GM23338 (cell line): ENCODE measurements around the gene TUB. TPM values are rescaled to one million over a fixed set of nuclear protein-coding genes. Genes with fewer than 3 reads are reported as not detected.

Experiments
- ATAC-seq: fragments of 200-7000 bp; cut with Tn5 transposase; 3 replicates; pipeline ENCODE4 v1.9.1; 2020
- DNase-seq: peaks from one replicate; pipeline ENCODE4 v3.0.0-alpha.2; 2015; ENCODE audit warnings: low spot score
- H2AFZ ChIP-seq: fragments of 200-600 bp; sonication (generic); 2 replicates; pipeline ENCODE4 v1.8.0; 2016; ENCODE audit warnings: antibody characterized with exemption, mild to moderate bottlenecking, moderate library complexity
- H3F3A ChIP-seq: fragments of 200-600 bp; sonication (generic); replicated peaks from 2 replicates; pipeline ENCODE4 v1.8.0; 2017; ENCODE audit warnings: antibody characterized with exemption, mixed run types, low read depth
- H3K27ac ChIP-seq: fragments of 200-600 bp; sonication (generic); 2 replicates; pipeline ENCODE4 v1.6.1; 2016; ENCODE audit warnings: low read depth
- H3K27me3 ChIP-seq: fragments of 200-600 bp; sonication (generic); 2 replicates; pipeline ENCODE4 v1.8.0; 2016; ENCODE audit warnings: mild to moderate bottlenecking, mixed run types, moderate library complexity; ENCODE audit not compliant: insufficient read depth
- H3K36me3 ChIP-seq: fragments of 200-600 bp; sonication (generic); 2 replicates; pipeline ENCODE4 v1.8.0; 2016; ENCODE audit warnings: mild to moderate bottlenecking; ENCODE audit not compliant: insufficient read depth
- H3K4me1 ChIP-seq: fragments of 200-600 bp; sonication (generic); 2 replicates; pipeline ENCODE4 v1.8.0; 2016; ENCODE audit warnings: mild to moderate bottlenecking, moderate library complexity; ENCODE audit not compliant: insufficient read depth
- H3K4me2 ChIP-seq: fragments of 200-600 bp; sonication (generic); 2 replicates; pipeline ENCODE4 v1.7.1; 2017; ENCODE audit warnings: mixed run types
- H3K4me3 ChIP-seq: fragments of 200-600 bp; sonication (generic); 2 replicates; pipeline ENCODE4 v1.6.1; 2016; ENCODE audit warnings: mixed run types
- H3K79me2 ChIP-seq: fragments of 200-600 bp; sonication (generic); replicated peaks from 2 replicates; pipeline ENCODE4 v1.8.0; 2017; ENCODE audit warnings: mild to moderate bottlenecking; ENCODE audit not compliant: insufficient read depth
- H3K9me2 ChIP-seq: fragments of 200-600 bp; sonication (generic); 2 replicates; pipeline ENCODE4 v1.8.0; 2017; ENCODE audit not compliant: insufficient read depth
- H4K20me1 ChIP-seq: fragments of 200-600 bp; sonication (generic); replicated peaks from 2 replicates; pipeline ENCODE4 v1.8.0; 2017; ENCODE audit warnings: mild to moderate bottlenecking; ENCODE audit not compliant: insufficient read depth
- H3K27ac Mint-ChIP-seq: 2 replicates; pipeline ENCODE4 v1.8.0; 2020; ENCODE audit warnings: inconsistent platforms, mild to moderate bottlenecking, moderate library complexity, mixed read lengths
- H3K27me3 Mint-ChIP-seq: 3 replicates; pipeline ENCODE4 v1.8.0; 2022; ENCODE audit warnings: low read depth, mild to moderate bottlenecking, moderate library complexity, mixed read lengths, inconsistent platforms; ENCODE audit not compliant: insufficient read depth, poor library complexity
- H3K36me3 Mint-ChIP-seq: 3 replicates; pipeline ENCODE4 v1.8.0; 2021; ENCODE audit warnings: low read depth, mild to moderate bottlenecking, inconsistent platforms, moderate library complexity, mixed read lengths
- H3K4me1 Mint-ChIP-seq: 3 replicates; pipeline ENCODE4 v1.8.0; 2020; ENCODE audit warnings: mild to moderate bottlenecking, inconsistent platforms, mixed read lengths
- H3K4me3 Mint-ChIP-seq: 3 replicates; pipeline ENCODE4 v1.8.0; 2021; ENCODE audit warnings: moderate library complexity, mild to moderate bottlenecking, inconsistent platforms, mixed read lengths
- H3K9me3 Mint-ChIP-seq: 3 replicates; pipeline ENCODE4 v1.8.0; 2020; ENCODE audit warnings: moderate library complexity, mild to moderate bottlenecking, inconsistent platforms, mixed read lengths
- CTCF ChIP-seq, 2 experiments: fragments of 200-600 bp in 1 of 2; sonication (generic) in 1 of 2; conservative IDR thresholded peaks; 2 replicates each; pipeline versions ENCODE4 v1.5.1 to v1.6.1; 2016 to 2017; ENCODE audit warnings: antibody characterized with exemption in 2 of 2, low read depth in 2 of 2, mild to moderate bottlenecking in 2 of 2, moderate library complexity in 1 of 2
- ETS1 ChIP-seq: IDR thresholded peaks from 2 replicates; pipeline ENCODE4 v1.6.1; 2016; ENCODE audit warnings: antibody characterized with exemption
- EZH2phosphoT487 ChIP-seq: fragments of 200-600 bp; sonication (generic); IDR thresholded peaks from one replicate; pipeline ENCODE4 v1.8.1; 2018; ENCODE audit warnings: antibody characterized with exemption; ENCODE audit not compliant: unreplicated experiment
- POLR2AphosphoS5 ChIP-seq: IDR thresholded peaks from 2 replicates; pipeline ENCODE4 v1.6.1; 2016; ENCODE audit warnings: antibody characterized with exemption, low read depth
- STAT1 ChIP-seq: IDR thresholded peaks from one replicate; pipeline ENCODE4 v1.6.1; 2016; ENCODE audit warnings: antibody characterized with exemption; ENCODE audit not compliant: unreplicated experiment
- ZNF331 ChIP-seq: fragments of 250-450 bp; sonication (Bioruptor Pico); IDR thresholded peaks from 2 replicates; pipeline ENCODE4 v1.5.0; 2020; ENCODE audit warnings: low read depth, mild to moderate bottlenecking, moderate library complexity
- ZNF462 ChIP-seq: fragments of 250-450 bp; sonication (Bioruptor Pico); IDR thresholded peaks from 2 replicates; pipeline ENCODE4 v1.5.0; 2020; ENCODE audit warnings: mild to moderate bottlenecking, moderate library complexity
- polyA plus RNA-seq: library from polyadenylated mRNA; unstranded; fragments of >200 nt; fragmentation: Nextera tagmentation; extraction: Ambion mirVana; gene quantifications from 2 replicates; pipeline ENCODE4 v1.2.1, GENCODE V29; 2016
- total RNA-seq: library from RNA; depleted of rRNA; stranded (reverse); fragments of >200 nt; shearing (Covaris generic); gene quantifications from 2 replicates; pipeline ENCODE4 v1.2.3, GENCODE V29; 2014

The TUB gene
- total and polyA plus RNA-seq, 2 experiments from 2014 or later = 5.5 to 30.4 TPM

GRCh38 chr11:8060146-8060719 is 20.8 kb upstream of the TUB start:
- no peaks in the 10 kb centered on the region for H3K79me2 ChIP-seq
- H3F3A ChIP-seq = no peaks in the 10 kb centered on the region
- no peak for DNase-seq
- H3K4me2 ChIP-seq = no peak overlapping the region
- H3K36me3 ChIP-seq = no peaks in the 10 kb centered on the region
- Mint-ChIP-seq H3K4me1 (peaks cover 15% of the 10 kb centered on the region), H3K4me3 (no peak overlapping the region), H3K36me3 (no peaks in the 10 kb centered on the region), H3K27ac (no peak overlapping the region), H3K27me3 (peaks cover 5% of the 10 kb centered on the region), H3K9me3 (no peaks in the 10 kb centered on the region)
- H3K4me1 ChIP-seq = no peaks in the 10 kb centered on the region; the same call in 1 of the 2 replicates
- H2AFZ ChIP-seq = peak overlapping the region; percentile 81; the same call in 1 of the 2 replicates
- no peak overlapping the region for H3K27ac ChIP-seq
- H3K4me3 ChIP-seq = no peak overlapping the region
- no peak for TF ChIP-seq STAT1
- no peak for TF ChIP-seq ZNF462 (CRISPR knock-in tag)
- no peak for TF ChIP-seq CTCF (conservative IDR thresholded peaks at IDR 0.05; ENCODE audit: low read depth in 2 of 2)
- no peak for TF ChIP-seq ETS1
- no peak for TF ChIP-seq POLR2AphosphoS5
- TF ChIP-seq EZH2phosphoT487 = no peak
- TF ChIP-seq ZNF331 (CRISPR knock-in tag) = no peak
- ATAC-seq = no peak
- H3K27me3 ChIP-seq = no peaks in the 10 kb centered on the region
- no peaks in the 10 kb centered on the region for H3K9me2 ChIP-seq
- no peaks in the 10 kb centered on the region for H4K20me1 ChIP-seq
